HL-60 (cell line): Measurements from ENCODE around the gene SNAPIN.

ENCODE experiments used
- CTCF ChIP-seq: IDR thresholded peaks from one replicate; pipeline ENCODE4 v1.5.1; 2011; ENCODE audit warnings: low read length, control low read depth, inconsistent platforms; ENCODE audit not compliant: insufficient read depth
- POLR2AphosphoS5 ChIP-seq: IDR thresholded peaks from 2 replicates; pipeline ENCODE4 v1.6.1; 2012; ENCODE audit warnings: low read depth

- TF ChIP-seq CTCF (no peak), POLR2AphosphoS5 (no peak)
These were observed 11.9 kb downstream of the SNAPIN start for GRCh38 chr1:153670257-153670858.
